22Rv1 (cell line): Measurements from ENCODE around the gene DDX25.
"Not testable (repeated sequence)": the region's sequence is repeated elsewhere in the genome, so short reads cannot be mapped to it uniquely, and the experiment has no call there.

ENCODE experiments used
- CTCF ChIP-seq: fragments of 450-650 bp; IDR thresholded peaks from 2 replicates; pipeline ENCODE4 v1.5.1; 2017; ENCODE audit warnings: mild to moderate bottlenecking
- ZFX ChIP-seq: fragments of 450-650 bp; IDR thresholded peaks from 2 replicates; pipeline ENCODE4 v1.6.1; 2017; ENCODE audit warnings: antibody characterized with exemption, borderline replicate concordance

- not testable (repeated sequence) for TF ChIP-seq CTCF, ZFX
Observed at GRCh38 chr11:125865354-125865753, 39.0 kb upstream of the DDX25 start.
